GM21786 (cell line): Measurements from ENCODE around the gene SRP68.

Experiments
- ATAC-seq: cut with Tn5 transposase; IDR thresholded peaks from one replicate; pipeline ENCODE4 v1.9.1; 2021; ENCODE audit not compliant: unreplicated experiment

SRP68 gene

GRCh38 chr17:76019833-76020467, 52.4 kb downstream of the SRP68 start:
- ATAC-seq, result no peak

GRCh38 chr17:76018801-76019200, 53.5 kb downstream of the SRP68 start:
- no peak for ATAC-seq

- ATAC-seq, result no peak
Measured at GRCh38 chr17:76018340-76018680, 54.0 kb downstream of the SRP68 start.

DNA sequence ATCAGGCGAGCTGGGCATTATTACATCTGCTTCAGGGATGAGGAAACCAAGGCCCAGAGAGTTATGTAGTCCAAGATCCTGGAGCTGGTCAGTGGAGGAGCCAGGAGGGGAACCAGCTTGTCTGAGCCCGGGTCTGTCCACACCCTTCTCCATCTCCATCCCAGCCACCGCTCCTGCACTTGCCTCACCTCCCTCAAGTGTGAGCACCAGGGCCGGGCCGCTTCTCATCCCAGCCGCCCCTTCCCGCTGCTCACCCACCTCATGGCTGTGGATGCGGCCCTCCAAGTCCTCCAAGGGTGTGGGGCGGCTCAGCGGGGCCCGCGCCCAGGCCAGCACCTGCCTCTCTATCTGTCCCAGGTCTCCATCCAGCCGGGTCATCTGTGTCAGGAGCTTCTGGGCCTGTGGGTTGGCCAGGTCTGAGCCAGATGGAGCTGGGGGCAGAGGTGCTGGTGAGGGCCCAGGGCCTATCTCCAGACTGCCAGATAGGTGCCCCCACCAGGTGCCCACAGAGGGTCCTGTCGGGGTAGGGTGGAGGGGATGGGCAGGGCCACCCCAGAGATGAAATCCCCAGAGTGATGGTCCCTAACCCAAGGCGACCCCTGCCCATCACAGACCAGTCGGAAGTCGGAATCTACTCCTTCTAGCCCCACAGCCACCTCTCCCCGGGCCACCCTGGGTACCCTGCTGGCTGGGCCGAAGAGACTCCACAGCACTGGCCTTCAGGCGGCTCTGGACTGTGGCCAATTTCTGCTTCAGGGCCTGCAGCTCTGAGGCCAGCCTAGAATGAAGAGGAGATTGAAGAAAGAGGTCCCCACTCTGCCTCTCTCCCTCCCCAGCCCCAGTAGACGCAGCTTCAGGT, 54.6 kb downstream of the SRP68 start:
- ATAC-seq, result no peak

GRCh38 chr17:76014925-76015261, 57.4 kb downstream of the SRP68 start:
- no peak for ATAC-seq

DNA sequence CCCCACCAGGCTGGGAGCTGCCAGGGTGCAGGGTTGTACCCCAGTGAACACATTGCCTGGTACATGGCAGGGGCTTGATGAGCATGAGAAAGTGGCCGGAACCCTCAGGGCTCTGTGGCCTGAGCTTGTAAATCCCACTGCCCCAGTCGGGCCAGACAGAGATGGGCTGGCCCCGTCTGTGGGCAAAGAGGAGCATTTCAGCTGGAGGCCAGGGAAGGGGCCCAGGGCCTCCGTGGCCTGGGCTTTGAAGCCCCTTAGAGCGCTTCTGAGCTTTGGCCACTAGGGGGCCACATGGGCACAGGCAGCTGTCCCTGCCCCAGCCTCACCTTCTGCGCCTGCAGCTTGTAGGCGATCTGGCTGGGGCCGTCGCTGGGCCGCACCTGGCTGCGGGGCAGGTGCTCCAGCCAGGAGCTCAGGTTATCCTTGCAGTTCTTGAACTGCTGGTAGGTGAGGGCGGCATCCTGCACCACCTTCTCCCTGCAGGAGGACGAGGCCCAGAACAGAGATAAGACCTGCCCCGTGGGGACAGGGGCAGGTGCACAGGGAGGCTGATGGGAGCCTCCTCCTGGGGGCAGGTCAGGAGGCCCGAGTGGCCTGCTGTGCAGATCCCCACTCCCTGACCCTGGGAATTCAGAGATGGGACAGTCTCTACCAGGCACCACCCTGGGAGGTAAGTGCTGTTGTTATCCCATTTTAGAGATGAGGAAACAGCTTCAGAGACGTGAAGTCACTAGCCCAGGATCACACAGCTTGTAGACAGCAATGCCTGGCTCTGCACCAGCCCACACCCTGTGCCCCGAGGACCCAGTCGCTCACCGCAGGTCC, 58.0 kb downstream of the SRP68 start:
- ATAC-seq, result no peak

DNA sequence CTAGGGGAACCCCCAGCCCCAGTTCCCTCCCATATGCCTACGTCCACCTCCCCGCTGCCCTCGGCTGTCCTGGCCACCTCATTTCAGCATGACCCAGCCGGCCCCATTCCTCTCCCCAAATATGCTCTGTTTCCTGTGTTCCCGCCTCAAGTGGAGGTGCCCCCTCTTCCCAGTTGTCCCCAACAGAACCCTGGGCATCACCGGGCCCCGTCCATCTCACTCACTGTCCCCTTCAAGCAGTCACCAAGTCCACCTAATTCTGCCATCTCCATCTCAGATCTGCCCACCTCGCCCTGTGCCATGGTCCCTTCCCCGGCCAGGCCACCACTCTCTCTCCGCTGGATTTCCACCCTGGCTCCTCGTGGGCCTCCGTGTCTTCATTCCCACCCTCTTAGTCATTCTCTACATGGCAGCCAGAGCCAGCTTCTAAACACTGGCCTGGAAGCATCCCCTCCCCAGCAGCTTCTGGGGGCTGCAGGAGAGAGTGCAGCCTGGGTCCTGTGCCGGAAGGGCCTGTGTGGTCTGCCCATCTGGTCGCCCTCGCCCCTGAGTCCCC, 58.9 kb downstream of the SRP68 start:
- ATAC-seq, result no peak

DNA sequence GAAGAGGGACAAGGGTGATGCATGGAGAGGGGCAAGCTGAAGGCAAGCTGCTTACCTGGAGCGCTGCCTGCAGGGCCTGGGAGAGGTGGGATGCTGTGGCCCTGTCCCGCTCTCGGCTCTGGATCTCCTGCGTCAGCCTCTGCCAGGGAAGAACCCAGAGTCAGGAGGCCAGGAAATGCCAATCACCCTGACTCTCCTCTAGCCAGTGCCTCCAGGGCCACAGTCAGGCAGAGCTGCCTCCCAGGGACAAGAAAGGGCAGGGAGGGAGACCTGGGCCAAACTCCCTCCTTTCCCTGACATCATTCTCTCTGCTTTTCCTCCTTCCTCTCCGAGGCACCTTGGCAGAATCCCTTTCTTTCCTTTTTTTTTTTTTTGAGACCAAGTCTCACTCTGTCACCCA, 60.4 kb downstream of the SRP68 start:
- no peak for ATAC-seq

DNA sequence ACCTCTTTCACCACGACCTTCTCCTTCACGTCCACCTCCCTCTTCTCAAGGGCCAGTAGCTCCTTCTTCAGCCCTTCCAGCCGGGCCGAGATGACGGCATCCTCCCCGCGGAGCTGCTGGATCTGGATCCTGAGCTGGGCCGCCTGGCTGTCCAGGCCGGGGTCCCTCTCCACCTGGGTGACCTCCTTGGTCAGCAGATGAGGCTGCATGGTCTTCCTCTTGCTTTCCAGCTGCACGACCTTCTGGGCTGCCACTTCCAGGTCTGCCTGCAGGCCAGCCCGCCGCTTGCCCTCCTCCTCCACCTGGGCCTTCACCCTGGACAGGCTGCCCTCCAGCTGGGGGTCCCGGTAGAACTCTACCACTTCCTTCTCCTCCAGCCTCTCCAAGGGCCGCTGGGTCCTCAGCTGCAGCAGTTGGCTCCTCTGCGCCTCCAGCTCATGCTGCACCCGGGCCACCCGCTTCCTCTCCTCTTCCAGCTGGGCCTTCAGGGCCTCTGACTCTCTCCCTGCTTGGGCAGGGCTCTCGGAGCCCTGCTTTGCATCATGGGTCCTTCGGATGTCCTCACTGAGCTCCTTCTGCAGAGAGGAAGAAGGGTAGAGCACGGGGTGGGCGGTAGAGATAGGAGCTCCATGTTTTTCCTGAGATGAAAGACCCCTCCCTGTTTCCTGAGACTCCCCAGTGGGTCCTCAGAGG, 62.2 kb downstream of the SRP68 start:
- no peak for ATAC-seq

DNA sequence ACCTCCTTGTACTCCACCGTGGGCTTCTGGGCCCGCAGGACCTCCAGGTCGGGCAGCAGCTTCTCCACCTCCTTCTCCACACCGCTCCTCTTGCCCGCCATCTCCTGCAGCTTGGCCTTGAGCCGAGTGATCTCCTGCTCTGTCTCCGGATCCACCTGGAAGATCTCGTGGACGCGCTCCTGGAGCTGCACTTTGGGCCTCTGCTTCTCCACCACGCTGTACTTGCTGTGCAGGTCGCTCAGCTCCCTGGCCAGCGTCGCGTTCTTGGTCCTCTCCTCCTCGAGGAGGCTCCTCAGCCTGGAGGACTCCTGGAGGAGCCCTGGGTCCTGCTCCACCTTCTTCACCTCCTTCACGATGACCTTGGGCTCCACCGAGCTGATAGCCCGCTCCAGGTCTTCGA, 62.9 kb downstream of the SRP68 start:
- ATAC-seq, result no peak

DNA sequence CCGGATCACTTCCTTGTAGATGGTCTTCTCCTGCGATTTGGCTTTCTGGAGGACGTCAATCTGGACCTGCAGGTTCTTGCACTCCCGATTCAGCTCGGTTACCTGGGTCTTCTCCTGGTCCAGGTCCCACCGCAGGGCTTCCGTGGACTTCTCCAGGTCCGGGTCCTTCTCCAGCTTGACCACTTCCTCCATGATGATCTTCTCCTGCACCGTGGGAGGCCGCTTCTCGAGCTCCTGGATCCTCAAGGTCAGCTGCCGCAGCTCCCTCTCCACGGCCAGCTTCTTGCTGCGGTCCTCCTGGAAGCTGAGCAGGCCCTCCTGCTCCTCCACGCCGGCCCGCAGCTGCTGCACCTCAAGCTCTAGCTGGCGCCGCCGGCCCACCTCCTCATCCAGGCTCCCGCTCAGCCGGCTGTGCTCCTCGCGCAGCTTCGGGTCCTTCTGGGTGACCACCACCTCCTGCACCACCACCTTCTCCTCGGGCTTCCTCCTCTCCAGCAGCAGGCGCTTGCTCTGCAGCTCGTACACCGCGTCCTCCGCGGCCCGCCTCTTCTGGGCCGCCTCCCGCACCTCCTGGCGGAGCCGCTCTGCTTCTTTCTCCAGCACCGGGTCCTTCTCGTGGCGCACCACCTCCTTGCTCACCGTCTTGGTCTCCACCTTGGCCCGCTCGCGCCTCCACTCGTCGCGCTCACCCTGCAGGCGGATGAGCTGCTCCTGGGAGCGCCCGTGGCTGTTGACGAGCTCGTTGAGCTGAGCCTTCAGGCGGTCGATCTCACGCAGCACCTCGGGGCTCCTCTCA, 63.5 kb downstream of the SRP68 start:
- no peak for ATAC-seq

- no peak for ATAC-seq
Measured at GRCh38 chr17:76008208-76008607, 64.1 kb downstream of the SRP68 start.

DNA sequence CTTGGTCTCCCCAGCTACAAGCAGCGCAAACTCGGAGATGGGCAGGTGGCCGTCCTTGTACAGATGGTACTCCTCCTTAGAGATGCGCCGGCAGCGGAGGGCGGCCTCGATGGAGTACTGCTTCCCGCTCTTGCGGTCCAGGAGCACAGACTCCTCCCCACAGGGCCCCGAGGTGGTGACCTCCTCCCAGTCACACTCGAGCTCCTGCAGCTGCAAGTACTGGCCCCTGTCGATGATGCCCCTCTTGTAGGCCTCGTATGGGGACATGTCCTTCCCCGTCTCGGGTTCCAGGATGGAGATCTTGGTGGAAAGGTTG, 64.5 kb downstream of the SRP68 start:
- no peak for ATAC-seq

GRCh38 chr17:76007131-76007849, 65.0 kb downstream of the SRP68 start:
- no peak for ATAC-seq

DNA sequence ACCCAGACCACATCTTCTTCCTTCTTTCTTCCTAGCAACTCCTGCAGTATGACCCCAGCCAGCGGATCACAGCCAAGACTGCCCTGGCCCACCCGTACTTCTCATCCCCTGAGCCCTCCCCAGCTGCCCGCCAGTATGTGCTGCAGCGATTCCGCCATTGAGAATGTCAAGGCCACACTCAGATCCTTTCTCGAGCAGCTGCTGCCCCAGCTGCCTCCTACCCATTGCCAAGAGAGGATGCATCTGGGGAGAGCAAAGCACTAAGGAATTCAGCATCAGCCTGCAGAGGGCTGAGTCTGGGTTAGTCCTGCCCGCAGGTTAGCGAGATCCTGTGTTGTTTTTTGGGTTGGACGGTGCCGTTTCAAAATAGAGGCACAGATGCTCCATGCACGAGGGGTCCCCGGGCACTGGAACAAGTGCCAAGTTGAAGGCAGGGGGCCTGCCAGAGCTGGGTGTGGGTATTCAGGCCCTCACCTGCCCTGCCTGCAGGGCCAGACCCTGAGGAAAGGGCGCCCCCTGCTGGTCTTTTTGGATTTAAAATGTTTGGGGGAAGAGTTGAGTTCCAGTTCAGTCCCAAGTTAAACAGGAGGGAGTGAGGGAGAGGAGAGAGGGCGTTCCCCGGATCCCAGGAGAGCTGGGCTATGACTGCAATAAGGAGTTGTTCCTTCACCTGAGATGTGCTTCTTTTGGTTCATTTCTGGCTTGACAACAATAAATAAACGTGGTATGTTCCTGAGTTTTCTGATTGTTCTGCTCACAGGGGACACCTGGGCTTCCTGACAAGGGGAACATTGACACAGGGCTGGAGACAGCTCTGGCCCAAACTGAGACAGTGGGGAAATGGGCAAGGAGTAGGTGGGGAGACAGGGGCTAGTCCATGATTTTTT, 66.8 kb downstream of the SRP68 start:
- no peak for ATAC-seq

GRCh38 chr17:76004750-76005262, 67.5 kb downstream of the SRP68 start:
- no peak for ATAC-seq

GRCh38 chr17:76003915-76004314, 68.4 kb downstream of the SRP68 start:
- ATAC-seq, result no peak

DNA sequence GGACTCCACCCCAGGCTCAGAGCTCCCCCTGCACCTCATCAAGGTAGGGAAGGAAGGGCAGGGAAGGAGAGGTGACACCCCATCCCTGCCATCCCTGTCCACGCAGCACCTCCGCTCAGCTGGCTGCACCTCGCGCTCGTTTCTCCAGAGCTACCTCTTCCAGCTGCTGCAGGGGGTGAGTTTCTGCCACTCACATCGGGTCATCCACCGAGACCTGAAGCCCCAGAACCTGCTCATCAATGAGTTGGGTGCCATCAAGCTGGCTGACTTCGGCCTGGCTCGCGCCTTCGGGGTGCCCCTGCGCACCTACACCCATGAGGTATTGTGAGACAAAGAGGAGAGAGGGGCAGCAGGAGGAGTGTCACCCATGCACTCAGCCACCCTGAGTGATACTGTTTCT, 70.2 kb downstream of the SRP68 start:
- no peak for ATAC-seq
